CD4-positive, alpha-beta T cell treated with Interferon gamma for 1 hour (primary cell): ENCODE measurements around the gene TLE3.

ENCODE experiments used
- DNase-seq: peaks from one replicate; pipeline ENCODE4 v3.0.0-alpha.2; 2020

TLE3 gene

DNA sequence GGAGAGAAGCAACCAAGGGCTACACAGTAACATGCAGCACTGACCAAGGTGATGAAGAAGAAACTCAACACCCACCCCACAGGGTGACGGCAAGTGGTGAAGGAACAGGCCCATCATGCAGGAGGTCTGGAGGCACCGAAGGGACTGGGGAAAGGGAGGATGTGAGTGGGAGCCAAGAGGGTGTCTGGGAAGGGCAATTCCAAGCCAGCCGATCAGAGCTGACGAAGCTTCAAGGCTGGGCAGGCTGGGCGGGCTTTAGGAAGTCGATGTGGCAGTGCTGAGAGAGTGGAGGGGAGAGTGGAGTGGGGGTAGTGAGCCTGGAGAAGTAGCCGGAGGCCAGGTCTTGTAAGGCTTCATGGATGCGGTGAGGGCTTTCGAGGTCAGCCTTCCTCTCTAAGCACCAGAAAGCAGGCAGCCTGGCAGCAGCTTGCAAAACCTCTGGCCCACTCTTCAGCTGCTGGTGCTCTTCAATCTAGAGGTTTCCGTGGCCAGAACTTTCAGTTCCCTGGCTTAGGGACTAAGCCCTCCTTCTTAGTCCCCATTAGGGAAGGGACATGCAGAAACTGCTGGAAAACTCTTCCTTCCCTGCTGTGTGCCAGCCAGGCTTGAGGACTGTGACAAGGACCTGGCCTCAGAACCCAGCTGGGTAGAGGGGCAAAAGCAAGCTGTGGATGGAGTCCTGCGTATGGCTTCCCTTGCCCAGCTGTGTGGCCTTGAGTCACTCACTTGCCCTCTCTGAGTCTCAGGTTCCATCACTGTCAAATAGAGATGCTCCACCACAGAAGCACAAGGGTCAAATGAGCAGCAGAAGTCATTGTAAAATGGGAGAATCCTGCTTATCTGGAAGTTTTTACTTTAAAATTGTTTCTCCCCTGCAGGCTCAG, 72.1 kb downstream of the TLE3 start:
- DNase-seq = no peak

DNA sequence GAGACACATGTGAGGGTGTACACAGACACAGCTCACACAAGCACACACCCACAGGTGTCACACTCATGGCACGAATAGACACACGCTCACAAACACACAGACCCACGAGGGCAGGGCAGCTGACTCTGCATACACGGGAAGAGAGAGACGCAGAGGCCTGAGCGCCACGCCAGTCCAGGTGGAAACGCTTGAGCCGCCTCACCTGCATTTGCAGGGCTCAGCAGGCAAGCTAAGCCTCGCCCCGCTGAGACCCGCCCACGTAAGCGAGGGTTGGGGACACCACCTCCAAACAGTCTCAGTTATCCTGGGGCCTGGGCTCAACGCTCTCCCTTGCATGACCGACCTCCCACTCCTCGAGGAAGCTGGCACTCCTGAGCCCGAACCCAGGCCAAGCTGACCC, 73.2 kb downstream of the TLE3 start:
- DNase-seq = no peak

DNA sequence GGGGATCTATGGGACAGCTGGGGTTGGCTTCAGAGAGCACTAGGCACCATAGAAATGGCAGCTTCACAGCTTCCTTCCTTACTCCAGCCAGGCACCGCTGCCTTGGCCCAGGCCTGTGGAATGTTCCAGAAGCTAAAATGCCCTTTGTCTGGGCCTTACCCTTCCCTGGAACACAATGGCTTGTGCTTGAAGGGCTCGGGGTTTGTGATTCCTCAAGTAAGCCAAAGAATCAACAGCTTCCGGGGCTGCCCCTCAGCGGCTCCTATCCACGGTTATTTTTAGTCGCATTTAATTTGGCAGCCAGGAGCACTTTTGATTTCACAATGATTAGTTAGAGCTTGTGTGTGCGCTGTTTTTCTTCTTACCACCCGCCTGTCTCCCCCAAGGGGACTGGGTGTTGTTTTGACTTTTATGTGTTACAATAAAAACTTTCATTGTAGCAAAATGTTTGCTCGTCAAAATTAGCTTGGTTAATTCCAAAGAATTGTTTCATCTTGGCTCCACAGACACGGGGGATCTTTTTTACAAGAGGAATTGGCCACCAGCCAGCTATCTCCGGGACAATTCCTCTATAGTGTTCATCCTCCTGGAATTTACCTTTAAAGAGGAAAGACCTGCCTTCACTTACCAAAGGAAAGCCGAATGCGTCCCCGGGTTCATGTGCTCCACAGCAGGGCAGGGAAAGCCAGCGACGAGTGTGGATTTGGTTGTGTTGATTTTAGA, 73.8 kb downstream of the TLE3 start:
- DNase-seq = no peak

DNA sequence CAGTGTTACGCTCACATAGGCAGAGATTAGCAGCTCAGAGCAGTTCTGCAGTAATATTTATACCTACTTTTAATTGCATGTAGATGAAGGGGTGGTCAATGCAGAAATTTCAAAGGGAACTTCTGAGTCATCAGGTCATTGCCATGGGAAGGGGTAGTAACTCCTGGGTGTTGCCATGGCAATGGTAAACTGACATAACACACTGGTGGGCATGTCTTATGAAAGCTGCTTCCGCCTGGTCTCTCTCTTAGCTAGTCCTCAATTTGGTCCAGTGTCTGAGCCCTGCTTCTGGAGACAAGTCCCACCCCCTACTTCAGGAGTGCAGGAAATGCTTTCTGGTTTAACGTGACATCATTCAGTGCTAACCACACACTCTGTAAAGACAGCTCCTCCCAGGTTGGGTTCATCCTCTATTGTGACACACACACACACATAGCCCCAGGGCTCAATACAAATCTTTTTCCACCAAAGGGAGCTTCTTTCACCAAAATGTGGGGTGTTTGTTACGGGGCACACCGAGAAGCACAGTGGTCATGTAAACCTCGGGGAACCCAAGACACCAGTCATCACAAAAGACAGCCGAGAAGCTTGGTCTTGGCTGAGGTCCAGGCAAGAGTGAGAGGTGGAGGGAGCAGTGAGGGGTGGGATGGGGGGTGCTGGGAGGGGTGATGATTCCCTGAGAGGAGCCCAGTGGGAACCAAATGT, 74.5 kb downstream of the TLE3 start:
- DNase-seq = peak; percentile 86

DNA sequence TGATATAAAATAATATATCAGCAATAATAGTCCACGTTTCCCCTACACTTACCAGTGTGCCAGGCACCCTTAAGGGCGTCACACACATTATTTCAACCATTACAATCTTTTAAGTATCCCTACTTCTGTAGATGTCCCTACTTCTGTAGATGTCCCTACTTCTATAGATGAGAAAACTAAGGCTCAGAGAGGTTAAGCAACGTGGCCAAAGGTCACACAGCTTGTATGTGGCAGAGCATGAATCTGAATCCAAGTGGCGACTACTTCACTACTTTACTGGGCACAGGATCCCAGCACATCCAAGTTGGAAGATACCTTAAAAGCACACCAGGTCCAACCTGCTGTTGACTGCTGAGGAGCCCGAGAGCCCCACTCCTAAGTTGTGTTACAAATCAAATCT, 77.5 kb downstream of the TLE3 start:
- DNase-seq = no peak

DNA sequence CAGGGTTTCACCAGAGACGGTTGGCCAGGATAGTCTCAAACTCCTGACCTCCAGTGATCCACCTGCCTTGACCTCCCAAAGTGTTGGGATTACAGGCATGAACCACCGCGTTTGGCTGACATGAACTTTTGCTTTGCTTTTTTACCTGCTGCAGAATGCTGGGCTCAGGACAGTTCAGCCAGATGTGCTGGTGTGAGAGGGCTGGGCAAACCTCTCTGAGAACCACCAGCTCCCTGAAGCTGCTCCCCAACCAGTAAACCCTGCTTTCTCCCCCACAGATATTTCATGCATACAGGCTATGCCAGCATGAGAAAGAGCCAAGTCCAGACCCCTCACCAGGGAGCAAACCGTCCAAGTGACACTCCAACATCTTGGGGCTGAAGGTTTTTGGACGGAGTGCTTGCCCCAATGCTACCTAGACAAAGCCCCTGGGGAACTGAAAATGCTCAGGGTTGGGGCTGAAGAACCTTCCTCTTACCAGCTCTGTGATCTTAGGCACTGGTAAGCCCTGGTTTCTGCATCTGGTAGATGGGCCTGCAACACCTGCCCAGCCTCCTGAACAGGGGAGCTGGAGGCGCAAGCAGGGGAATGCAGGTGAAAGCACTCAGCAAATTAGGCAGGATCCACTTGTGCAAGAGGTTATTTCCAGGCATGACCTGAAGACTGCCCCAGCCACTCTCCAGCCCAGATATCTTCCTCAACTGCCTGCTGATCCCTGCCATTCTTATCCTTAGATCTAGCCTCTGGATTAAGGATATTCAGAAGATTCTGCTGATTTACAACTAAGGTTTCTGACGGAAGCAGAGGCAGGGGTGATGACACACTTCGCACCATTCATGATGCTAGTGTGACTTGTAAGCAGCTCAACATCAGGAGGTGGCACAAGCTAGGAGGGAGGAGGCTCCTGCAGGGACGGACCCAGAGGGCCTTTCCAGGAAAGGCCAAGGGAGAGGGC, 78.8 kb downstream of the TLE3 start:
- DNase-seq = no peak

DNA sequence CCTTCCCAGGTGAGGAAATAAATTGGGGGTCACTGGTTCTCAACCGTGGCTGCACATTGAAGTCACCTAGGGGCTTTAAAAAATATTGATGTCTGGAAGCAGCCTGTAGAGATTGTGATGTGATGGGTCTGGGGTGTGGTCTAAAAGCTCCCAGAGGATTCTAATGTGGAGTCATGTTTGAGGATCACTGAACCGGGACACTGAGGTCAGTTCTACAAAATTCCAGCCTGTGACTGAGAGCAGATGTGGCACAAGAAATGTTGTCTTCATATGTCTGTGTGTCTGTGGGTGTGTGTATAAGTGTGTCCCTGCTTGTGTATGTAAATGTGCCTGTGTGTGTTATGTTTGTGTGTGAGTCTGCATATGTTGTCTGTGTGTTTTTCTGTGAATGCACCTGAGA, 79.9 kb downstream of the TLE3 start:
- no peak for DNase-seq

DNA sequence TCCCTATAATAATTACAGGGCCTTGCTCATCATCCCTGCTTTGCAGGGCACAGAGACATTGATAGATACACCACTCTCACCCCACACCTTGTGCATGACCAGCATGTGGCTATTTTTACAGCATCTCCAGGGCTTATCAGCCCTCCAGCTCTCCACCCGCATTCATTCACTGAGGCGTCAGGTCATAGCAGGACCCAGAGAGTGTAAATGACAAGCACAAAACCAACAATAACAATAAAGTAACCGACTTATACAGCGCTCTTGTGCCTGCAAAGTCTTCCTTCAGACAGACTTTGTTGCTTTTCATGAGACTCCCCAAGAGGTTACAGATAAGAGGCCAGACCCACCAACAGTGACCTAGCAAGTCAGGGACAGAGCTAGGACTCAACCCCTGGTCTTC, 80.7 kb downstream of the TLE3 start:
- no peak for DNase-seq

DNA sequence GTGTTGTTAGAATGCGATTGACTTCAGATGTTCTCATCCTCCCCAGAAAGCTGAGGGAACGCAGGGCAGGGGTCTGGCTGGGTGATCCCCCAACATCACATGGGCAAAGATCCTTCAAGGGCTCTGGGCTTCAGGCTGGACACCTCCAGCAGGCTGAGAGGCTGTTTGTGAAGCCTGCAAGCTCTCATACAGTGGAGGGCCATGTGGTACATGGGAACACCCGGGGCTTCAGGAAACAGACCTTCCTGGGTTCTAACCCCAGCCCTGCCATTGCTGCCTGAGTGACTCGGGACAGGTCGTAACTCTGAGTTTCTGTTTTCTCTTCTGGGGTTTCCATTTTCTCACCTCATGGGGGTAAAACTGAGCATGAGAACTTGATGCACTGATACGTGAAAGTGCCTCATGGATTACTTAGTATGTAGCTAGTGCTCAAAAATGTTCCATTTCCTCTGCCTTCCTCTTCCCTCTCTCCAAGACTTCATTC, 81.2 kb downstream of the TLE3 start:
- DNase-seq = no peak

DNA sequence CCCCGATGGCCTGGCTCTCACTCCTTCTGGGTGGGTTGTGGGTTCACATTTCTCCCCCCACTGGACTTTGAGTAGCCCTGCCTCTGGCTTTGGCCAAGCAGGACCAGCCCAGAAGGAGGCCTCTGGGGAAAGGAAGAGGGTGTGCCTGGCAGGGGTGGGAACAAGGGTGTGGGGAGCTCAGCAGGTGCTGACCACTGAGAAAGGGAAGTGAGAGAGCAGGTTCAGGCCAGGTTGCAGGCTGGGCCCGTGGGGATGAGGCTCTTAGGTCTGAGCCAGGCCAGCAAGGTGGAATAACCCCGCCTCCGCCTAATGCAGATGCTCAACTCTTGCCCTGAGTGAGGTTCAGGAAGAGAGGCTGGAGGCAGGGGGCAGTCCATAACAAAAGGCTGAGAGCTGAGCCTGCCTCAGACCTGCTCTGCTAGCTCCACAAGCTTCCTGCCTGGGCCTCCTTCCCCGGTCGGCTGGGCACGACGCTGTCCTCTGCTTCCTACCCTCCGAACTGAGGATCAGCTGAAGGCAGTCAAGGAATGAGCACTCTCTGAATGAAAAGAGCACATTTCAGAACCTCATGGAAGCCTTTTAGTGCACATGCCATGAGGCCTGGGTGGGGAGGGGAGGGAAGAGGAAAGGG, 82.7 kb downstream of the TLE3 start:
- DNase-seq = peak; percentile 20

DNA sequence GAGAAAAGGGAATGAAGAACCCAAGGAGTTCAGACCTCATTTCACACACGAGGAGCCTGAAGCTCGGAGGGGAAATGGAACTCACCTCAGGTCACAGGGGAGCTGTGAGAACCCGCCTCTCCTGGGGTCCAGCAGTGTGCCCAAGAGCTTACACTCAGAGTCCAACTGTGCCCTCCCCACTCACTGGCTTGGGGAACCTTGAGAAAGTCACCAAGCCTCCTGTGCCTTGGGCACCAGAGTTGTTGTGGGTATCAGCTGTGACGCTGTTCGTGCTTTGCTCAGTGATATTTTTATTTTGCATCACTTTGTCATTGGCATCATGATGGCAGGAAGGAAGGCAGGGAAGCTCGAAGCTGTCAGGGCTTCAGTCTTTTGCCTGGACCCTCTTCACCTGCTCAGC, 83.4 kb downstream of the TLE3 start:
- DNase-seq = no peak

DNA sequence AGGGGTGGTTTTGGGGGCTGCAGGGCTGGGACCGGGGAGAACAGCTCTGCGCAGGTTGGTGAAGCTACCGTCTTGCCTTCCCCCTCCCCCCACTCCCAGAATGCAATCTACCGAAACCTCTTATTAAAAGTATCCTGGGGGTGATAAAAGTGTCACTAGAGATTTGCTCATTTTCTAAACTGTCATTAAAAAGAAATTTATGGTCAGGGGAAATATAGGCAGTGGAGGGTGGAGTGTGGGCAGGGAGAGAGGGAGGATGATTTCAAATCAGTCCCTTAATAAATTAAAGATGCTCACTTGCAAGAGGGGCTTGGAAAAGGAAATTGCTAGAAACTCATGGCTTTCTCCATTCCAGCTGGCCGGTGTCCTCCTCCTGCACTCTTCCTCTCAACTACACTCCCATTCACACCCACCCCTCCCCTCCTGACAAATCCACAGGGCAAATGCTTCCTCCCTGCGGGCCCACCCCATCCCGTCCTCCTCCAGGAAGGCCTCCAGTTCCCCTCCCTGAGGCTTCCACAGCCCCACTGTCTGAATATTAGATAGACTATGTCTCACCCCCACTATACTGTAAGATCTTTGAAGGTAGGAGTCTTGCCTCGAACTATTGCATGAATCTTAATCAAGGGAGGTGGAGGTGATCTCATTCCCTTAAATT, 83.9 kb downstream of the TLE3 start:
- no peak for DNase-seq

DNA sequence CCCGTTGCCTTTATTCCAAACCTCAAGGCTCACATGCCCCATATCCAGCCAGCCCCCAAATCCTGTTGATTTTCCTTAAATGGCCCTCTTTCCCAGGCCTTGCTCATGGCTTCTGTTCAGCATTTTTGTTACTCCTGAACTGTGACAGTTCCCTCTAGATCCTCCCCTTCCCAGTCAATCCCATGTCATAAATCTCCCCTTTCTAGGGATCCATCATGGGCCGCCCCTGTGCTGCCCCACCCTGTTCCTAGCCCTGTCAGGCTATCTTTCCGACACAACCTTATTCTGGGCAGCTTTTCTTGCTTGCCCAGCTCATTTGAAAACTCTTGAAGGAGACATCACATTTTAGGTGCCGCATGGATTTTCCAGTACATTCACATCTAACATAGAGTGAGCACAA, 84.8 kb downstream of the TLE3 start:
- no peak for DNase-seq

DNA sequence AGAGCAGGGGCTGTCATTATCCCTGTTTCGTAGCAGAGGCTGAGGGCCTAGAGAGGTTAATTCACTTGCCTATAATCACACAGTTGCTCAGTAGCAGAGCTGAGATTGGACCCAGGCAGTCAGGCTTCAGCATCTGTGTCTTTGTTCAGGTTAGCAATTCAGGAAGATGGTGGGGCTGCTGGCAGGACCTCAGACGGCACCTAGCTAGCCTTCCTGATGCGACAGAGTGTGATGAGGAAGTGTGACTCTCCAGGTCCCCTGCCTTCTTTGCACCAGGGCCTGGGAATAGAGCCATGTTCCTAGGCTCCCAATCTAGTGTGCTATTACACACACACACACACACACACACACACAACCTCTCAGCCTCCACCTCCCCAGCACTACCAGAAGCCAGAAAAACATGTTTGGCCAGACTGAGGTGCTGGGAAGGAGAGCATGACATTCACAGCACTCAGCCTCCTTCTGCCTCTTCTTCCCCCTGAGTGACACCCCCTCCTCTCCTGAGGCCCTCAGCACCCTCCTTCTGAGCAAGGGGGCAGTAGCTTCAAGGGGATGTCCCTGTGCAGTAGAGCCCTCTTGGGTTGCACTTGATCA, 88.9 kb downstream of the TLE3 start:
- no peak for DNase-seq

DNA sequence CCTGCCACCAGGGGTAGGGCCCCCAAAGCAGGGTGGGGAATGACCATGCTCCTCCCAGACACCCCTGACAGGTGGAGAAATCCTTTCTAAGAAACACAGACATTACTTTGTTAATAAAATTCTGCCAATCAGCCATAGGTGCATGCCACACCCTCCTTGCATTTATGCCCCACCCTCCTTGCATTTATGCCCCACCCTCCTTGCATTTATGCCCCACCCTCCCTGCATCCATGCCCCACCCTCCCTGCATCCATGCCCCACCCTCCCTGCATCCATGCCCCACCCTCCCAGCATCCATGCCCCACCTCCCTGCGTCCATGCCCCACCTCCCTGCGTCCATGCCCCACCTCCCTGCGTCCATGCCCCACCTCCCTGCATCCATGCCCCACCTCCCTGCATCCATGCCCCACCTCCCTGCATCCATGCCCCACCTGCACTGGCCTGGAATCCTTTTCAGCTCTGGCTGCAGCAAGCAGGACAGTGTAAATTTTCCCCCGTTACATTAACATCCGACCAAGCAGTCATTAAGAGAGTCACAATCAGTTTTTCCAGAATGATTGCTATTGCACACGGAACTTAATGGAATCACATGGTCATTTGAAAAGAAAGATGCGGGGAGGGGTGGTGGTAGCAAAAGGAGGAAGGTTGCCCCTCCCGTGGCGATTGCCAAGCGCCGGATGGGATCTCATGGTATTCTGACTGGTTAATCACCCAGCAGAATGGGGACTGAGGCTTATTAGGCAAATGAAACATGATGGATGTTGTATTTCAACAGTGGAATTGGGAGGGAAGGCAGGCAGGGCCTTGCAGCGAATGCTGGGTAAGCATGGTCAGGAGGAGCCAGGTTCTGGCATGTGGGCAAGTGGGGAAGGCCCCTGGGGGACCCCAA, 91.2 kb downstream of the TLE3 start:
- DNase-seq = no peak

DNA sequence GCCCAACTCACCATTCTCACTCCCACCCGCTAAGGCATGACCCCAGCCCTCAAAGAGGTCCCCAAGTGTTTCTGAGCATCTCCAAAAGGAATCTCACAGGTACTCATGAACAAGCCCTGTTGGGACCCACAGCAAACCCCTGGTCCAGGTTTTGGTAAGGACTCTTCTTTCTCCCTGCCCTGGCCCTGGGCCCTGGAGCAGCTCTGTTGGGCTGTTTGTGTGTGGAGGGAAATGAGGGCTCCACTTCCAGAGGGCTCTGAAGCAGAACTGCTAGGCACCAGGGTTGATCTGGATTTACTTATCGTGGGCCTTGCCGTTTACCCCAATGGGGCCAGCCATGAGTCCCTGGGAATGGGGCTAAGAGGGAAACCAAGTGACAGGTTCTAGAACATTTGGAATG, 92.9 kb downstream of the TLE3 start:
- DNase-seq = no peak

DNA sequence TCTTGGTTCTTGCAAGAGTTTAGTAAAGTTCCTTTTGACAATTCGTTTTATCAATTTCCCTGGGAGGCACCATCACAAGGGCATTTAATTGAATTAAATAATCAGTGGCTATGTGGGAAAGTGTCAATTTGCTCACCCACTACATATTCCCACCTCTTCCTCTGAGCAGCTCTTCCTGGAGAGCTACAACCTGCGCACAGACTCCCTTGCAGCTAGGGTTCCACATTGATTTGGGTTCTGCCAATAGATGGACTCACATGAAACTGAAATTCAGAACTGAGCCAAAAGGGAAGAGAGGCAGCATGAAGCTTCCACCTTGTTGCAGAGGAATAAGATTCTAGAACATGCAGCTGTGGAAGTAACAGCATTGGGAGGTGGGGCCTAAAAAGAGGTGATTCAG, 94.8 kb downstream of the TLE3 start:
- DNase-seq = no peak

DNA sequence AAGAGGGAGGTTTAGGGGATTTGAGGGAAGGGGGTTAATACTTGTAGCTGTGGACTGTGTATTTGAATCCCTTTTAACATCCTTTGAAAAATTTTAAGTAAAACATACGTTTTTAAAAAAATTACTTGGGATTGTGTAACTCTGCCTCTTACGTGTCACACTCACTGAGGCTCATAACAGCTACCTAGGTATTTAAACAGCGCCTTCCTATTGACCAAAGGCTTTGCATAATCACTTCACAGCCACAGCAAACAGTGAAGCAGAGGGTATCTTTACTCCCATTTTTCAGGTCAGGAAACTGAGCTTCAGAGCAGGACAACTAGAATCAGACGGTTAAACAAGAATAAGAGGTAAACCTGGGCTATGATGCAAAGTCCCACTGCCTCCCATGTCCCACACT, 95.9 kb downstream of the TLE3 start:
- DNase-seq = no peak

DNA sequence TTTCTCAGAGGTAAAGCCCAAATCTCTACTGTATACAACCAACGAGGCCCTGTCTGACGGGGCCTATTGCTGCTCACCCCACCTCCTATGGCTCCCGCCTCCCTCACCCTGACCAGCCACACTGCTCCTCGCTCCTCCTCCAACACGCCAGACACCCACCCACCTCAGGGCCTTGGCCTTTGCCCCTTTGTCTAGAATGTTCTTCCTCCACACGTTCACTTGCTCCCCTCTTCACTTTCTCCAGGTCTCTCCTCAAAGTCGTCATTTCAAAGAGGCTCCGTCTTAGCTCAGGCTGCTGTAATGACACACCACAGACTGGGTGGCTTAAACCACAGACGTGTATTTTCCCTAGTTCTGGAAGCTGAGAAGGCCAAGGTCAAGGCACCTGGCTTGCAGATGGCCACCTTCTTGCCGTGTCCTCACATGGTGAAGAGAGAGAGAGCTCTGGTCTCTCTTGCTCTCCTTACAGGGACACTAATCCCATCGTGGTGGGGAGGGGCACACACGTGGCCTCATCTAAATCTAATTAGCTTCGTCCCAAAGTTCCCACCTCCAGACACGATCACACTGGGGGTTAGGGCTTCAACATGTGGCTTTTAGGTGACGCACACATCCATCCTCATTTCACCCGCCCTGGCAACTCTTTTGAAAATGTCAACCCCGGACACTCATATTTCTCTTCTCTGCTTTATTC, 98.2 kb downstream of the TLE3 start:
- DNase-seq = no peak
